DOHH2 (cell line): Measurements from ENCODE around the gene PDC.

ENCODE experiments used
- H3F3A ChIP-seq: fragments of 200-600 bp; sonication (generic), shearing (Covaris generic); 2 replicates; pipeline ENCODE4 v1.6.0; 2016; ENCODE audit warnings: antibody characterized with exemption, mild to moderate bottlenecking; ENCODE audit not compliant: control insufficient read depth, insufficient read depth
- H3K27ac ChIP-seq: fragments of 200-600 bp; sonication (generic); 2 replicates; pipeline ENCODE4 v1.5.1; 2014; ENCODE audit warnings: low read depth, mild to moderate bottlenecking, low read length, moderate library complexity
- H3K27me3 ChIP-seq: fragments of 200-600 bp; sonication (generic); 2 replicates; pipeline ENCODE4 v1.6.1; 2014; ENCODE audit warnings: mild to moderate bottlenecking, low read length, mixed read lengths; ENCODE audit not compliant: control insufficient read depth
- H3K36me3 ChIP-seq: fragments of 200-600 bp; sonication (generic); 2 replicates; pipeline ENCODE4 v1.6.1; 2014; ENCODE audit warnings: mild to moderate bottlenecking, low read length, moderate library complexity, mixed read lengths; ENCODE audit not compliant: control insufficient read depth
- H3K4me1 ChIP-seq: fragments of 200-600 bp; sonication (generic); 2 replicates; pipeline ENCODE4 v1.6.1; 2014; ENCODE audit warnings: mild to moderate bottlenecking, low read length, mixed read lengths; ENCODE audit not compliant: control insufficient read depth
- H3K4me2 ChIP-seq: fragments of 200-600 bp; sonication (generic); 2 replicates; pipeline ENCODE4 v1.6.0; 2014; ENCODE audit warnings: mild to moderate bottlenecking, low read length, moderate library complexity
- H3K4me3 ChIP-seq: fragments of 200-600 bp; sonication (generic); 2 replicates; pipeline ENCODE4 v1.5.1; 2014; ENCODE audit warnings: mild to moderate bottlenecking, low read length, mixed read lengths
- H3K79me2 ChIP-seq: fragments of 200-600 bp; sonication (generic); 2 replicates; pipeline ENCODE4 v1.6.1; 2014; ENCODE audit warnings: mild to moderate bottlenecking, low read length, mixed read lengths; ENCODE audit not compliant: control insufficient read depth
- H3K9me2 ChIP-seq: fragments of 200-600 bp; sonication (generic); replicated peaks from 2 replicates; pipeline ENCODE4 v1.6.1; 2014; ENCODE audit warnings: mild to moderate bottlenecking, low read length, mixed read lengths; ENCODE audit not compliant: control insufficient read depth
- H3K9me3 ChIP-seq: fragments of 200-600 bp; sonication (generic); 2 replicates; pipeline ENCODE4 v1.6.1; 2014; ENCODE audit warnings: antibody characterized with exemption, low read length, mixed read lengths; ENCODE audit not compliant: control insufficient read depth, insufficient read depth
- H4K20me1 ChIP-seq: fragments of 200-600 bp; sonication (generic); 2 replicates; pipeline ENCODE4 v1.6.0; 2014; ENCODE audit warnings: low read depth, mild to moderate bottlenecking, antibody characterized with exemption, low read length, moderate library complexity; ENCODE audit not compliant: control insufficient read depth, insufficient read depth
- EZH2phosphoT487 ChIP-seq: fragments of 200-600 bp; sonication (generic); IDR thresholded peaks from 2 replicates; pipeline ENCODE4 v1.6.1; 2017; ENCODE audit warnings: borderline replicate concordance, mild to moderate bottlenecking, antibody characterized with exemption, low read length, moderate library complexity, mixed read lengths
- TF ChIP-seq, protein P1 (sequence below): fragments of 200-600 bp; sonication (generic); IDR thresholded peaks from one replicate; pipeline ENCODE4 v1.5.1; 2014; ENCODE audit warnings: antibody characterized with exemption, mild to moderate bottlenecking, low read depth, low read length; ENCODE audit not compliant: poor library complexity, severe bottlenecking

The PDC gene

DNA sequence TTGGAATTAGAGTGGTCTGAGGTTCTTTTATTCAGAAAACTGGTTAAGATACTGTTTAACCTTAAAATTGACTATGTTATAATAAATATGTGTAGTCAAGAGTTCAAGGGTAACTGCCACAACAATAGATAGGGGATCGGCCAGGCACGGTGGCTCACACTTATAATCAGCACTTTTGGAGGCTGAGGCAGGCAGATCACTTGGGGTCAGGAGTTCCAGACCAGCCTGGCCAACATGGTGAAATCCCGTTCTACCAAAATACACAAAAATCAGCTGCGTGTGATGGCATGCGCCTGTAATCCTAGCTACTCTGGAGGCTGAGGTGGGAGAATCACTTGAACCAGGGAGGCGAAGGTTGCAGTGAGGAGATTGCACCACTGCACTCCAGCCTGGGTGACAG lies 39.5 kb downstream of the PDC start:
- H3K9me3 ChIP-seq, result no peaks in the 10 kb centered on the region
- no peaks in the 10 kb centered on the region for H3K9me2 ChIP-seq
- no peak for TF ChIP-seq EZH2phosphoT487
- TF ChIP-seq, protein P1, sequence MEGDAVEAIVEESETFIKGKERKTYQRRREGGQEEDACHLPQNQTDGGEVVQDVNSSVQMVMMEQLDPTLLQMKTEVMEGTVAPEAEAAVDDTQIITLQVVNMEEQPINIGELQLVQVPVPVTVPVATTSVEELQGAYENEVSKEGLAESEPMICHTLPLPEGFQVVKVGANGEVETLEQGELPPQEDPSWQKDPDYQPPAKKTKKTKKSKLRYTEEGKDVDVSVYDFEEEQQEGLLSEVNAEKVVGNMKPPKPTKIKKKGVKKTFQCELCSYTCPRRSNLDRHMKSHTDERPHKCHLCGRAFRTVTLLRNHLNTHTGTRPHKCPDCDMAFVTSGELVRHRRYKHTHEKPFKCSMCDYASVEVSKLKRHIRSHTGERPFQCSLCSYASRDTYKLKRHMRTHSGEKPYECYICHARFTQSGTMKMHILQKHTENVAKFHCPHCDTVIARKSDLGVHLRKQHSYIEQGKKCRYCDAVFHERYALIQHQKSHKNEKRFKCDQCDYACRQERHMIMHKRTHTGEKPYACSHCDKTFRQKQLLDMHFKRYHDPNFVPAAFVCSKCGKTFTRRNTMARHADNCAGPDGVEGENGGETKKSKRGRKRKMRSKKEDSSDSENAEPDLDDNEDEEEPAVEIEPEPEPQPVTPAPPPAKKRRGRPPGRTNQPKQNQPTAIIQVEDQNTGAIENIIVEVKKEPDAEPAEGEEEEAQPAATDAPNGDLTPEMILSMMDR, result no peak
- H4K20me1 ChIP-seq, result no peaks in the 10 kb centered on the region
- H3F3A ChIP-seq, result no peaks in the 10 kb centered on the region
- no peaks in the 10 kb centered on the region for H3K27me3 ChIP-seq
- no peaks in the 10 kb centered on the region for H3K4me1 ChIP-seq
- peaks cover 17% of the 10 kb centered on the region for H3K36me3 ChIP-seq
- H3K79me2 ChIP-seq, result no peaks in the 10 kb centered on the region
- no peak overlapping the region for H3K4me3 ChIP-seq
- H3K4me2 ChIP-seq, result no peak overlapping the region
- no peak overlapping the region for H3K27ac ChIP-seq

DNA sequence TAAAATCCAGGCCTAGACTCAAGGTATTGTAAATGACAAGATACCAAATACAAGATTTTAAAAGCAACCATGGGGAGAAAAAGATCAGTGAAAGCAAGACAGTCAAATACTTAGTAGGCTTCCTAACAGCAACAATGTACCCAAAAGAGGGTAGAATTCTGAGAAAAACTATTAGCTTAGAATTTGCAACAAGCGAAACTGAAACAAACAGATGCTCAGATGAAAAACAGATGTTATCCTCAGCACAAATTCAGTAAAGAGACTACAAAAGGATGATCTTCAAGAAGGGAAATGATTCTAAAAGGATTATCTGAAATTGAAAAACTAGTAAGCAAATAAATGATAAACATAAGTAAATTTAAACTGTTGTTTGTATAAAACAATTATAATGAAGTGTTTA lies 40.0 kb downstream of the PDC start:
- H3K4me3 ChIP-seq, result no peak overlapping the region
- H3F3A ChIP-seq, result no peaks in the 10 kb centered on the region
- no peak overlapping the region for H3K4me2 ChIP-seq
- no peaks in the 10 kb centered on the region for H3K4me1 ChIP-seq
- H3K9me2 ChIP-seq, result no peaks in the 10 kb centered on the region
- H4K20me1 ChIP-seq, result no peaks in the 10 kb centered on the region
- no peak overlapping the region for H3K27ac ChIP-seq
- no peaks in the 10 kb centered on the region for H3K9me3 ChIP-seq
- H3K27me3 ChIP-seq, result no peaks in the 10 kb centered on the region
- no peaks in the 10 kb centered on the region for H3K79me2 ChIP-seq
- TF ChIP-seq, protein P1, result no peak
- TF ChIP-seq EZH2phosphoT487, result no peak
- peaks cover 17% of the 10 kb centered on the region for H3K36me3 ChIP-seq

DNA sequence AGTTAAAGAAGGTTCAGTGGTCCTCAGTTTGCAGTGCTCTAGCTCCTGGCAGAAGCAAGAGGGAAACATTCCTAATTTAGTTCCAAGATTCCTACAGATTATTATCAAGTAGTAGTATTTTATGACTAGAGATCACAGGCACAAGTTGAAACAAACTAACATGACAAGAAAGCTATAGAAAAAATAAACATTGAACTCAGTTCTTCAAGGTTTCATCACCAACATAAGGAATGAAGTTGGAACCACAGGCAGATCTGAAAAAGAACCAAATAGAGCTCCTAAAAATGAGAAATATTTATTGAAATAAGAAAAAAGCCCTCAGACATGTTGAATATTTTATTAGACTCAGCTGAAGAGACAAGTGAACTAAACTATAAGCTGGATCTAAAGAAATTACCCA lies 40.6 kb downstream of the PDC start:
- Histone ChIP-seq H4K20me1 (no peaks in the 10 kb centered on the region), H3K79me2 (no peaks in the 10 kb centered on the region), H3K36me3 (peaks cover 17% of the 10 kb centered on the region), H3K27me3 (no peaks in the 10 kb centered on the region), H3K27ac (no peak overlapping the region), H3K9me3 (no peaks in the 10 kb centered on the region), H3K4me3 (no peak overlapping the region), H3K4me2 (no peak overlapping the region), H3K4me1 (no peaks in the 10 kb centered on the region), H3K9me2 (no peaks in the 10 kb centered on the region), H3F3A (no peaks in the 10 kb centered on the region)
- no peak for TF ChIP-seq EZH2phosphoT487
- TF ChIP-seq, protein P1, result no peak

DNA sequence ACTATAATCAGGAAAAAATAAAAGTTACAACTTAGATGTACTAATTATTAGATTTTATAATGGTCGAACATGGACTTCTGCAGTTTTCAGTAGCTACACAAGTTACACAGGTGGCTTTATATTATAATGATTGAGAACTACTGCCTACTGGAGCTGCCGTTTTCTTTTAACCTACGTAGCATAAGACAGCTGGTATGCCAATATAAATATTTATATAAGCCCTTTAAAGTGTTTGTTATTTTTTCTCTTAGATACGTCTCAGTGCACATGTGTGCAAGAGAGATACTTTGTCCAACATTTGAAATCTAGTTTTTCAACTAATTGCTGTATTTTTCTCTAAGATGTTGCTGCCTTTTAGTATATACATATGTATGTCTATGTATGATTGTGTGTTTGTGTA lies 42.4 kb downstream of the PDC start:
- H3K79me2 ChIP-seq, result no peaks in the 10 kb centered on the region
- TF ChIP-seq, protein P1, result no peak
- TF ChIP-seq EZH2phosphoT487, result no peak
- H3K36me3 ChIP-seq, result peaks cover 20% of the 10 kb centered on the region
- no peaks in the 10 kb centered on the region for H3F3A ChIP-seq
- no peak overlapping the region for H3K27ac ChIP-seq
- H4K20me1 ChIP-seq, result no peaks in the 10 kb centered on the region
- no peak overlapping the region for H3K4me2 ChIP-seq
- H3K9me2 ChIP-seq, result no peaks in the 10 kb centered on the region
- H3K4me3 ChIP-seq, result no peak overlapping the region
- no peaks in the 10 kb centered on the region for H3K27me3 ChIP-seq
- H3K4me1 ChIP-seq, result no peaks in the 10 kb centered on the region
- no peaks in the 10 kb centered on the region for H3K9me3 ChIP-seq
